Right cardiac atrium (tissue), 5 donors: ENCODE data around the gene THOC5. TPM values are rescaled to one million over a fixed set of nuclear protein-coding genes. Genes with fewer than 3 reads are reported as not detected.
A peak's percentile ranks its signal among the peaks of the same experiment; 100 is the strongest.

Source experiments
- ATAC-seq, 2 donors: fragments of 200-7000 bp; cut with Tn5 transposase; one replicate each; pipeline versions ENCODE4 v1.8.0 to v1.9.1; 2020; ENCODE audit warnings: moderate library complexity in 2 of 2, mild to moderate bottlenecking in 1 of 2
- DNase-seq, 3 donors: peaks; one replicate each; pipeline ENCODE4 v3.0.0-alpha.2; 2020
- H3K27ac ChIP-seq: one replicate; pipeline ENCODE4 v1.5.1; 2013; ENCODE audit warnings: mild to moderate bottlenecking, low read length, control low read depth, moderate library complexity
- H3K27me3 ChIP-seq: one replicate; pipeline ENCODE4 v1.6.1; 2013; ENCODE audit not compliant: control insufficient read depth, insufficient read depth
- H3K4me1 ChIP-seq: one replicate; pipeline ENCODE4 v1.6.1; 2013; ENCODE audit warnings: low read length; ENCODE audit not compliant: control insufficient read depth, insufficient read depth
- H3K4me3 ChIP-seq: one replicate; pipeline ENCODE4 v1.5.1; 2013; ENCODE audit warnings: low read length, control low read depth
- H3K9me3 ChIP-seq: one replicate; pipeline ENCODE4 v1.6.1; 2013; ENCODE audit warnings: low read length; ENCODE audit not compliant: control insufficient read depth
- WGBS: extraction: QIAGEN DNeasy Blood & Tissue Kit; methylation state at CpG from one replicate; pipeline ENCODE4 v1.1.7; 2013; 5-methylcytosine and 5-hydroxymethylcytosine counted together
- intact Hi-C, 4 donors: fragments of 100-400 bp; cut with DNase I; formaldehyde crosslinking; loops; one replicate each; pipeline versions ENCODE4 v1.11.0 to v1.14.0; 2022 to 2023
- polyA plus RNA-seq: library from polyadenylated mRNA; stranded (reverse); fragments of 200-250 nt; gene quantifications from one replicate; pipeline ENCODE4 v1.2.3, GENCODE V29; 2013
- total RNA-seq, 4 donors: library from RNA; stranded (reverse); fragmentation: NEBNext Ultra II Directional; extraction: Animal tissue kit (Norgen Biotek cat#: 25700); gene quantifications; one replicate each; pipeline ENCODE4 v1.2.1, GENCODE V29; 2021
- donor health status: healthy with polysubstance abuse.
- donor health status: DM: no; HTN: yes; CAD: no.
- donor health status: DM: no; HTN: no; CAD: no.
- donor health status: DM: no; HTN: yes; CAD: no; lungs with severe emphysema.
- donor health status: DM: yes; HTN: yes; CAD: no.

THOC5 gene
- total and polyA plus RNA-seq, 5 donors: 30.5 to 58.9 (median 40.1) TPM

- Histone ChIP-seq H3K27me3 (no peaks in the 10 kb centered on the region), H3K9me3 (no peaks in the 10 kb centered on the region), H3K4me1 (no peaks in the 10 kb centered on the region), H3K4me3 (no peak overlapping the region), H3K27ac (no peak overlapping the region)
- ATAC-seq (peak; percentile 77 to 90), DNase-seq (peak; percentile 72 to 89 (median 84))
- intact Hi-C loops: no loop called here
- 17% methylated on average over 54 of the region's 54 CpGs for WGBS
Observed at GRCh38 chr22:29470159-29470855, 83.2 kb downstream of the THOC5 start.

- Histone ChIP-seq H3K27me3 (no peaks in the 10 kb centered on the region), H3K4me3 (no peak overlapping the region)
Observed at GRCh38 chr22:29469755-29470154, 83.8 kb downstream of the THOC5 start.

DNA sequence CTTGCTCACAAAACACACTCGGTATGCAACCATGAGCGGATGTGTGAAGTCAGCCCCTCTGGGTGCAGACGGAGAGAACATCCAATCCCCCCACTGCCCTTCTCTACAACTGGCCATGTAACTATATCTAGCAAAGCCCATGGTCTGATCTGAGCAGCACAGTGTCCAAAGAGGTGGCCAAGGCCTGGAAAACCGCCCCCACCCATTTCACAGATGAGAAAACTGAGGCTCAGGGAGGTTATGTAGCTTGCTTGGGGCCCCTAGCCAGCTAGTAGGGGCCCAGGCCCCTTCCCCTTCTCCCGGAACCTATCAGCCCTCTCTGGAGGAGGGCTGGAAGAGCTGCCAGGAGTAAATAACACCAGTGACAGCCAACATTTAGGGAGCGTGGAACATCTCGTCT, 89.0 kb downstream of the THOC5 start:
- intact Hi-C loops: no loop called here
- 74% methylated on average over 7 of the region's 7 CpGs for WGBS
- H3K9me3 ChIP-seq: no peaks in the 10 kb centered on the region
- H3K27me3 ChIP-seq: no peaks in the 10 kb centered on the region
- ATAC-seq: no peak
- no peak overlapping the region for H3K4me3 ChIP-seq
- no peak for DNase-seq
- no peaks in the 10 kb centered on the region for H3K4me1 ChIP-seq
- H3K27ac ChIP-seq: no peak overlapping the region

More at GRCh38 chr22:29469755-29470154, 83.8 kb downstream of the THOC5 start:
- ATAC-seq (peak in 1 of 2 donors; percentile 28), DNase-seq (no peak)
- Histone ChIP-seq H3K4me1 (no peaks in the 10 kb centered on the region), H3K9me3 (no peaks in the 10 kb centered on the region), H3K27ac (no peak overlapping the region)
- intact Hi-C loops: no loop called here
- 37% methylated on average over 9 of the region's 9 CpGs for WGBS

- no peak overlapping the region for H3K4me3 ChIP-seq
- DNase-seq: no peak
- no peak overlapping the region for H3K27ac ChIP-seq
- intact Hi-C loops: no loop called here
- H3K9me3 ChIP-seq: no peaks in the 10 kb centered on the region
- no peaks in the 10 kb centered on the region for H3K27me3 ChIP-seq
- no peaks in the 10 kb centered on the region for H3K4me1 ChIP-seq
- ATAC-seq: no peak
- WGBS: 83% methylated on average over 7 of the region's 7 CpGs
Observed at GRCh38 chr22:29463629-29464028, 89.9 kb downstream of the THOC5 start.

DNA sequence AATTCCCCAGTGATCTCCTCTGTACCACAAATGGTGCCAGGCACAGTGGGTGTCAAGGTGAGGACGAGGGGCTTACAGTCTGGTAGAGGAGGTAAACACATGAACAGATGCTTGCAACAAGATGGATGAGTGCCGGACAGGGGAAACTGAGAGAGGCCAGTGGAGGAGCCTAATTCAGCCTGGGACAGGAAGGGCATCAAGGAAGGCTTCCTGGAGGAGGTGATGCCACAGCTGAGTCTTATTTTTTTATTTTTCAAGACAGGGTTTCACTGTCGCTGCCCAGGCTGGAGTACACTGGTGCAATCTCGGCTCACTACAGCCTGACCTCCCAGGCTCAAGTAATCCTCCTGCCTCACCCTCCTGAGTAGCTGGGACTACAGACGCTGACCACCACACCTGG, 92.3 kb downstream of the THOC5 start:
- ATAC-seq: no peak
- Histone ChIP-seq H3K4me1 (no peaks in the 10 kb centered on the region), H3K27me3 (no peaks in the 10 kb centered on the region), H3K27ac (no peak overlapping the region), H3K4me3 (no peak overlapping the region), H3K9me3 (no peaks in the 10 kb centered on the region)
- WGBS: 85% methylated on average over 5 of the region's 5 CpGs
- intact Hi-C loops: no loop called here
- DNase-seq: no peak

GRCh38 chr22:29459773-29460172, 93.8 kb downstream of the THOC5 start:
- no peaks in the 10 kb centered on the region for H3K27me3 ChIP-seq
- DNase-seq (no peak), ATAC-seq (no peak)
- 65% methylated on average over 9 of the region's 9 CpGs for WGBS
- no peak overlapping the region for H3K27ac ChIP-seq
- H3K4me3 ChIP-seq: no peak overlapping the region
- H3K4me1 ChIP-seq: no peaks in the 10 kb centered on the region
- no peaks in the 10 kb centered on the region for H3K9me3 ChIP-seq
- intact Hi-C loops: no loop called here

GRCh38 chr22:29458551-29458950, 95.0 kb downstream of the THOC5 start:
- no peak for ATAC-seq
- intact Hi-C loops: no loop called here

DNA sequence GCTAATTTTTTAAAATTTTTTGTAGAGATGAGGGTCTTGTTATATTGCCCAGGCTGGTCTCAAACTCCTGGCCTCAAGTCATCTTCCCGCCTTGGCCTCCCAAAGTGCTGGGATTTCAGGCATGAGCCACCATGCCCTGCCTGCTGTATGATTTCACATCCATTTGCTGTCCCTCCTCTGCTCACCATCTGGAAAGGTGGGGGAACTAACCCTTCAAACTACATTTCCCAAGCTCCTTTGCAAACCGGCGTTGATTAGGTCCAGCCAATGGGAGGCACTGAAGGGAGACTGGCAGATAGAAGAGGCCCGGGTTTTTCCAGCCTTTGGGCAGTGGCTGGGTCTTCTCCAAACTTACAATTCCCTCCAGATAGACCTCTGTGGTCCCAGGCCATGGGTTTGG, 95.8 kb downstream of the THOC5 start:
- H3K27ac ChIP-seq: no peak overlapping the region
- intact Hi-C loops: no loop called here
- DNase-seq (no peak), ATAC-seq (peak; percentile 50 to 51)
- H3K4me1 ChIP-seq: no peaks in the 10 kb centered on the region
- no peaks in the 10 kb centered on the region for H3K9me3 ChIP-seq
- H3K4me3 ChIP-seq: no peak overlapping the region
- no peaks in the 10 kb centered on the region for H3K27me3 ChIP-seq
- WGBS: 31% methylated on average over 4 of the region's 4 CpGs

More at GRCh38 chr22:29458551-29458950, 95.0 kb downstream of the THOC5 start:
- H3K27ac ChIP-seq: no peak overlapping the region
- no peak overlapping the region for H3K4me3 ChIP-seq
- no peak for DNase-seq
- no peaks in the 10 kb centered on the region for H3K4me1 ChIP-seq
- no peaks in the 10 kb centered on the region for H3K9me3 ChIP-seq
- H3K27me3 ChIP-seq: no peaks in the 10 kb centered on the region

DNA sequence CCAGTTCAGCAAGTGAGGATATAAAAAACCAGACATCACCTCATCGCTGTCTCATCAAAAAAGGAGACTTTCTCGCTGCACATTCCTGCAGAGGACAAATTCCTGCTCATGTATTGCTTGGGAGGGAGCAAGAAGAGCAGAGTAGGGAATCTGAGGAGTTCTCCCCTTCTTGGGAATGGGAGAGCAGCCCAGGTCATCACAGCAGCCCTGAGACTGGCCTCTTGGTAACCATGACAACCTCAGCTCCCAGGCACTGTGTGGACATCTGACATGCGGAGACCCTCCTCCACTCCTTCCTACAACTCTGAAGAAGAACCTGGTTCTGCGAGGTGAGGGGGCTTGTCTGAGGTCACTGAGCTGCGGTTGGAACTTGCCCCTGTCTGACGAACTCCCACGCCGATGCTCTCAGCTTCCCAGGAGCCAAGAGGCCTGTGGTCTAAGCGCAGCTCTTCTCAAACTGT, 97.3 kb downstream of the THOC5 start:
- DNase-seq: no peak
- 47% methylated on average over 9 of the region's 9 CpGs for WGBS
- Histone ChIP-seq H3K27ac (no peak overlapping the region), H3K4me3 (no peak overlapping the region), H3K27me3 (no peaks in the 10 kb centered on the region), H3K9me3 (no peaks in the 10 kb centered on the region), H3K4me1 (no peaks in the 10 kb centered on the region)
- intact Hi-C loops: no loop called here
- peak in 1 of 2 donors; percentile 15 for ATAC-seq

Other genes starting within 250 kb of the THOC5 start
- 10 to 100 TPM; 17.1 to 25.7 (median 22.6) TPM for gene GAS2L1, start 247.1 kb downstream of the THOC5 start, total RNA-seq
- 16.9 TPM for gene GAS2L1, start 247.1 kb downstream of the THOC5 start, polyA plus RNA-seq
- gene RASL10A, start 238.1 kb downstream of the THOC5 start, total RNA-seq: 1 to 10 TPM; 1.1 to 2.9 (median 1.6) TPM
- gene RASL10A, start 238.1 kb downstream of the THOC5 start, polyA plus RNA-seq: 1.2 TPM
- 10 to 100 TPM; 33.5 to 44.6 (median 40.3) TPM for gene AP1B1, start 165.2 kb downstream of the THOC5 start, total RNA-seq
- 21.7 TPM for gene AP1B1, start 165.2 kb downstream of the THOC5 start, polyA plus RNA-seq
- gene RFPL1, start 115.2 kb downstream of the THOC5 start, total RNA-seq: not detected
- not detected for gene RFPL1, start 115.2 kb downstream of the THOC5 start, polyA plus RNA-seq
- gene NEFH, start 73.5 kb downstream of the THOC5 start, total RNA-seq: under 1 TPM; 0.14 to 0.45 (median 0.33) TPM
- 0.38 TPM for gene NEFH, start 73.5 kb downstream of the THOC5 start, polyA plus RNA-seq
- gene NIPSNAP1, start 27.4 kb upstream of the THOC5 start, total RNA-seq: 10 to 100 TPM; 16.6 to 29.2 (median 23.6) TPM
- 22.7 TPM for gene NIPSNAP1, start 27.4 kb upstream of the THOC5 start, polyA plus RNA-seq
- 10 to 100 TPM; 45.8 to 53.9 (median 50.7) TPM for gene NF2, start 49.9 kb upstream of the THOC5 start, total RNA-seq
- 23.4 TPM for gene NF2, start 49.9 kb upstream of the THOC5 start, polyA plus RNA-seq
- gene CABP7, start 166.2 kb upstream of the THOC5 start, total RNA-seq: not detected
- gene CABP7, start 166.2 kb upstream of the THOC5 start, polyA plus RNA-seq: 0.02 TPM
- gene ZMAT5, start 213.2 kb upstream of the THOC5 start, total RNA-seq: 10 to 100 TPM; 21.2 to 28.6 (median 23.8) TPM
- 34.0 TPM for gene ZMAT5, start 213.2 kb upstream of the THOC5 start, polyA plus RNA-seq
- 100 to 1,000 TPM; 216 to 307 (median 277) TPM for gene UQCR10, start 213.6 kb upstream of the THOC5 start, total RNA-seq
- 768 TPM for gene UQCR10, start 213.6 kb upstream of the THOC5 start, polyA plus RNA-seq